HG03196 (cell line): ENCODE data around the gene KCNN4.

Experiments used
- ATAC-seq: cut with Tn5 transposase; IDR thresholded peaks from one replicate; pipeline ENCODE4 v1.9.1; 2021; ENCODE audit not compliant: unreplicated experiment

Gene KCNN4

GRCh38 chr19:43751466-43752220 is 29.1 kb downstream of the KCNN4 start:
- ATAC-seq, result no peak

- ATAC-seq, result no peak
Observed at GRCh38 chr19:43749898-43750297, 30.9 kb downstream of the KCNN4 start.

- ATAC-seq, result no peak
Observed at GRCh38 chr19:43749152-43749551, 31.6 kb downstream of the KCNN4 start.

GRCh38 chr19:43748685-43749084 is 32.1 kb downstream of the KCNN4 start:
- no peak for ATAC-seq

GRCh38 chr19:43748205-43748594 is 32.6 kb downstream of the KCNN4 start:
- ATAC-seq, result no peak

- ATAC-seq, result no peak
Observed at GRCh38 chr19:43747557-43748204, 33.1 kb downstream of the KCNN4 start.

GRCh38 chr19:43743059-43743458 is 37.7 kb downstream of the KCNN4 start:
- no peak for ATAC-seq

- ATAC-seq, result no peak
Observed at GRCh38 chr19:43741075-43741825, 39.5 kb downstream of the KCNN4 start.

GRCh38 chr19:43739439-43740235 is 41.1 kb downstream of the KCNN4 start:
- no peak for ATAC-seq

- ATAC-seq, result no peak
Observed at GRCh38 chr19:43738780-43739211, 42.0 kb downstream of the KCNN4 start.

GRCh38 chr19:43735957-43736356 is 44.8 kb downstream of the KCNN4 start:
- no peak for ATAC-seq

- ATAC-seq, result no peak
Observed at GRCh38 chr19:43735013-43735412, 45.8 kb downstream of the KCNN4 start.

GRCh38 chr19:43731846-43732245 is 48.9 kb downstream of the KCNN4 start:
- no peak for ATAC-seq

GRCh38 chr19:43731346-43731745 is 49.4 kb downstream of the KCNN4 start:
- ATAC-seq, result no peak

GRCh38 chr19:43729919-43730318 is 50.9 kb downstream of the KCNN4 start:
- no peak for ATAC-seq

GRCh38 chr19:43727593-43727853 is 53.2 kb downstream of the KCNN4 start:
- ATAC-seq, result no peak

GRCh38 chr19:43726736-43727592 is 53.8 kb downstream of the KCNN4 start:
- no peak for ATAC-seq

- no peak for ATAC-seq
Observed at GRCh38 chr19:43725468-43725867, 55.3 kb downstream of the KCNN4 start.

- no peak for ATAC-seq
Observed at GRCh38 chr19:43724896-43725295, 55.9 kb downstream of the KCNN4 start.

- ATAC-seq, result no peak
Observed at GRCh38 chr19:43723588-43723987, 57.2 kb downstream of the KCNN4 start.
